ENCODE results near the gene GH1. TPM values are rescaled to one million over a fixed set of nuclear protein-coding genes. Genes with fewer than 3 reads are reported as not detected.

The GH1 gene
- total RNA-seq, 6 donors from 2014 or later: not detected

- H3K4me3 ChIP-seq: no peak overlapping the region
- TF ChIP-seq CTCF (IDR thresholded peaks at IDR 0.05) (no peak), POLR2A (IDR thresholded peaks at IDR 0.05) (no peak), EP300 (IDR thresholded peaks at IDR 0.05) (no peak), POLR2AphosphoS5 (IDR thresholded peaks at IDR 0.05) (no peak)
- no peak for DNase-seq
- ATAC-seq (ENCODE audit: low FRiP score in 2 of 2): no peak
- peaks cover 14 to 24% (median 16%) of the 10 kb centered on the region in 4 donors for H3K4me1 ChIP-seq
- H3K27ac ChIP-seq: peak overlapping the region in 1 of 4 donors; percentile 61
- no peaks in the 10 kb centered on the region for H3K27me3 ChIP-seq
- no peaks in the 10 kb centered on the region for H3K36me3 ChIP-seq
- H3K9me3 ChIP-seq: no peaks in the 10 kb centered on the region
- WGBS, 2 donors: 95 to 97% methylated on average over 3 of the region's 4 CpGs
These were observed 14.1 kb upstream of the GH1 start for GRCh38 chr17:63932721-63933120.

GRCh38 chr17:63931981-63932561, 13.4 kb upstream of the GH1 start, which contains the start of gene CD79B:
CD79B (minus strand) TSS chr17:63932331; CDS start chr17:63932261, 70 bp downstream.
- no peaks in the 10 kb centered on the region for H3K9me3 ChIP-seq
- no peak for DNase-seq
- TF ChIP-seq CTCF (IDR thresholded peaks at IDR 0.05) (no peak), POLR2A (IDR thresholded peaks at IDR 0.05) (peak in 1 of 4 donors; percentile 6), POLR2AphosphoS5 (IDR thresholded peaks at IDR 0.05) (no peak), EP300 (IDR thresholded peaks at IDR 0.05) (no peak)
- peak within 1 kb of the TSS; percentile 2 to 64 (median 58) for H3K27ac ChIP-seq
- H3K4me3 ChIP-seq: peak within 1 kb of the TSS in 3 of 4 donors; percentile 12 to 30 (median 16)
- WGBS, 2 donors: 56 to 59% methylated on average over 15 to 16 of the region's 19 CpGs
- H3K27me3 ChIP-seq: no peaks in the 10 kb centered on the region
- no peaks in the 10 kb centered on the region for H3K36me3 ChIP-seq
- ATAC-seq (ENCODE audit: low FRiP score in 2 of 2): no peak
- peaks cover 14 to 24% (median 16%) of the 10 kb centered on the region in 4 donors for H3K4me1 ChIP-seq

GRCh38 chr17:63930951-63931575, 12.4 kb upstream of the GH1 start:
- ATAC-seq (ENCODE audit: low FRiP score in 2 of 2) (peak; percentile 50 to 79), DNase-seq (peak in 1 of 2 donors; percentile 80)
- H3K4me1 ChIP-seq: peaks cover 14 to 24% (median 16%) of the 10 kb centered on the region in 4 donors
- TF ChIP-seq POLR2A (IDR thresholded peaks at IDR 0.05) (no peak), EP300 (IDR thresholded peaks at IDR 0.05) (no peak)
- no peaks in the 10 kb centered on the region for H3K27me3 ChIP-seq
- H3K27ac ChIP-seq: peak overlapping the region; percentile 2 to 64 (median 58)
- H3K9me3 ChIP-seq: no peaks in the 10 kb centered on the region
- H3K4me3 ChIP-seq: peak overlapping the region in 3 of 4 donors; percentile 12 to 30 (median 16)
- H3K36me3 ChIP-seq: no peaks in the 10 kb centered on the region
- WGBS, 2 donors: 55 to 68% methylated on average over 7 to 16 of the region's 16 CpGs

- DNase-seq: no peak
- 84 to 90% methylated on average over 19 to 21 of the region's 24 CpGs for WGBS, 2 donors
- H3K27me3 ChIP-seq: no peaks in the 10 kb centered on the region
- TF ChIP-seq POLR2A (IDR thresholded peaks at IDR 0.05) (no peak), EP300 (IDR thresholded peaks at IDR 0.05) (no peak), CTCF (IDR thresholded peaks at IDR 0.05) (no peak), POLR2AphosphoS5 (IDR thresholded peaks at IDR 0.05) (no peak)
- H3K4me1 ChIP-seq: peaks cover 14 to 24% (median 16%) of the 10 kb centered on the region in 4 donors
- ATAC-seq (ENCODE audit: low FRiP score in 2 of 2): no peak
- peak overlapping the region in 2 of 4 donors; percentile 54 to 64 for H3K27ac ChIP-seq
- H3K9me3 ChIP-seq: no peaks in the 10 kb centered on the region
- H3K4me3 ChIP-seq: no peak overlapping the region
- H3K36me3 ChIP-seq: no peaks in the 10 kb centered on the region
These were observed 11.5 kb upstream of the GH1 start for GRCh38 chr17:63929860-63930766.

Measured in upper lobe of left lung (tissue), 6 donors.